Measurements from ENCODE around the gene DOLPP1.
"Not testable (repeated sequence)": the region's sequence is repeated elsewhere in the genome, so short reads cannot be mapped to it uniquely, and the experiment has no call there.

The DOLPP1 gene

DNA sequence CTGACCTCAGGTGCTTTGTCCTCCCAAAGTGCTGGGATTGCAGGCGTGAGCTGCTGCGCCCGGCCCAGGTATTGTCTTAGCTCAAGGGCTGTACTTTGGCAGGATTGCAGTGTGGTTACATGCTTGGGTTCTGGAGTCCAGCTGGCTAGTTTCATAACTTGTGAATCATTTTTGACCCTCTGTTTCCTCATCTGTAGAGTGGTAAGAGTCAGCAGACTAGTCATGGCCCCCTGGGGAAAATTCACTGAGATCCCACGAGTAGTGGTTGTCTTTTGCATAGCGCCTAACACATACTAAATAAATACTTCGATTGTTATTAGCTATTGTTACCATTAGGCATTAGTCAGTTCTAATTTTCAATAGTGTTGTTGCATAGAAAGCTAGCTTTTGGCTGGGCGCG lies 44.6 kb downstream of the DOLPP1 start:
- TF ChIP-seq, protein P1, sequence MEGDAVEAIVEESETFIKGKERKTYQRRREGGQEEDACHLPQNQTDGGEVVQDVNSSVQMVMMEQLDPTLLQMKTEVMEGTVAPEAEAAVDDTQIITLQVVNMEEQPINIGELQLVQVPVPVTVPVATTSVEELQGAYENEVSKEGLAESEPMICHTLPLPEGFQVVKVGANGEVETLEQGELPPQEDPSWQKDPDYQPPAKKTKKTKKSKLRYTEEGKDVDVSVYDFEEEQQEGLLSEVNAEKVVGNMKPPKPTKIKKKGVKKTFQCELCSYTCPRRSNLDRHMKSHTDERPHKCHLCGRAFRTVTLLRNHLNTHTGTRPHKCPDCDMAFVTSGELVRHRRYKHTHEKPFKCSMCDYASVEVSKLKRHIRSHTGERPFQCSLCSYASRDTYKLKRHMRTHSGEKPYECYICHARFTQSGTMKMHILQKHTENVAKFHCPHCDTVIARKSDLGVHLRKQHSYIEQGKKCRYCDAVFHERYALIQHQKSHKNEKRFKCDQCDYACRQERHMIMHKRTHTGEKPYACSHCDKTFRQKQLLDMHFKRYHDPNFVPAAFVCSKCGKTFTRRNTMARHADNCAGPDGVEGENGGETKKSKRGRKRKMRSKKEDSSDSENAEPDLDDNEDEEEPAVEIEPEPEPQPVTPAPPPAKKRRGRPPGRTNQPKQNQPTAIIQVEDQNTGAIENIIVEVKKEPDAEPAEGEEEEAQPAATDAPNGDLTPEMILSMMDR (IDR thresholded peaks at IDR 0.05): no peak
- Mint-ChIP-seq H3K27ac (no peak overlapping the region), H3K27me3 (ENCODE audit: low read depth, poor library complexity) (peaks cover 2% of the 10 kb centered on the region), H3K4me1 (peaks cover 14% of the 10 kb centered on the region), H3K9me3 (no peaks in the 10 kb centered on the region), H3K36me3 (ENCODE audit: low read depth) (peaks cover 59% of the 10 kb centered on the region), H3K4me3 (no peak overlapping the region)
- no peak for DNase-seq

DNA sequence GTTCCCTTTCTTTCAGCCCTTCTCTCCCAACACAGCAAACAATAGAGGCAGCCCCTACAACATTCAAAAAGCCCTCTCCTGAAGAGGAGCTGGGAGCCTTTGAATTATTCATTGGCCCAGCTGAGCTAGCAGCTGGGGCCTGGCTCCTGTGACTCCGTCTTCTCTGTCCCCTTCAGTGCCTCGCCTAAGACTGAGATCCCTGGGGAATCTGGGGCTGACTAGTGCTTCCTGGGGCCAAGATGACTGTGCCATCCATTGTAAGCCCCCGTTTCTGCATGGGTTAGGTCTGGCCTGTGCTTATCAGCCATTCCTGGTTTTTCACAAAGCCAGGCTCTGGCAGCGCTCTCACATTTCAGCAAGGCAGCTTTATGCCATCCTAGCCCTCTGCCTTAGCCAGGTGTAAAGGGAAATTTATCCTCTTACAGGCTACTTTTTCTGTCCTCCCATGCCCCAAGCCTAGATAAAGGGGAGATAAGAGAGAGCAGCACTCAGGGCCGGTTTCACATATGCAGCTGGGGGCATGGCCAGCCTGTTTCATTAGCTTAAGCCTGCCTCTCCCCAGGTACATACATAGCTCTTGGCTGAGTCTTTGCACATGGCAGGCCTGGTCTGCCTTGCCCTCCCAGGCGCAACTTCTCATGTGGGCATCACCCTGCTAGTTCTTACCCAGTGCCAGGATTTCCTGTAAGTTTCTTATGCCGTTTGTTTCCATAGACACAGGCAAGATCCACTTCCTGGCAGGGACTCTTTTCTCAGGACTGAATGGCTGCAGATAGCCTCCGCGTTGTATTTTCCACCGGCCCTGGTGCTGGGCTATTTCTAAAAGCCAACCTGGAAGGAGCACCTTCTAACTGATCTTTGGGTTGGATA lies 46.1 kb downstream of the DOLPP1 start:
- Mint-ChIP-seq H3K4me3 (no peak overlapping the region), H3K27ac (peak overlapping the region; percentile 85), H3K36me3 (ENCODE audit: low read depth) (peaks cover 66% of the 10 kb centered on the region), H3K9me3 (no peaks in the 10 kb centered on the region), H3K27me3 (ENCODE audit: low read depth, poor library complexity) (peaks cover 2% of the 10 kb centered on the region), H3K4me1 (peaks cover 20% of the 10 kb centered on the region)
- DNase-seq: no peak
- TF ChIP-seq, protein P1 (IDR thresholded peaks at IDR 0.05): no peak

DNA sequence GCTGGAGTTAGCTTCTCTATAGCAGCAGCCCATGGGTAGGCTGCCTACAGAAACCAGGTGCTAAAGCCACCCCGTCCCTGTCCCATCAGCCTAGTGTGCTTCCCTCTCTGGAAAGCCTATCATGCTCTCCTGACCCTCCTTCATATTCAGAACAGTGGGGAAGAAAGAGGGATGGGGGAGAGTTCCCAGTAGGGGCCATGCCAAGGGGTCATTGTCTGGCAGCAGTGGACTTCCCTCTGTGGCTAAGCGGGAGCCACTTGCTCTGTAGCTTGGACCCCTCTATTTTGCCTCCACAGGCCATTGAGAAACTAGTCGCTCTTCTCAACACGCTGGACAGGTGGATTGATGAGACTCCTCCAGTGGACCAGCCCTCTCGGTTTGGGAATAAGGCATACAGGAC lies 47.8 kb downstream of the DOLPP1 start:
- no peak for DNase-seq
- TF ChIP-seq, protein P1 (IDR thresholded peaks at IDR 0.05): no peak
- Mint-ChIP-seq H3K9me3 (no peaks in the 10 kb centered on the region), H3K4me1 (peaks cover 37% of the 10 kb centered on the region), H3K36me3 (ENCODE audit: low read depth) (peaks cover 61% of the 10 kb centered on the region), H3K4me3 (no peak overlapping the region), H3K27me3 (ENCODE audit: low read depth, poor library complexity) (no peaks in the 10 kb centered on the region), H3K27ac (no peak overlapping the region)

DNA sequence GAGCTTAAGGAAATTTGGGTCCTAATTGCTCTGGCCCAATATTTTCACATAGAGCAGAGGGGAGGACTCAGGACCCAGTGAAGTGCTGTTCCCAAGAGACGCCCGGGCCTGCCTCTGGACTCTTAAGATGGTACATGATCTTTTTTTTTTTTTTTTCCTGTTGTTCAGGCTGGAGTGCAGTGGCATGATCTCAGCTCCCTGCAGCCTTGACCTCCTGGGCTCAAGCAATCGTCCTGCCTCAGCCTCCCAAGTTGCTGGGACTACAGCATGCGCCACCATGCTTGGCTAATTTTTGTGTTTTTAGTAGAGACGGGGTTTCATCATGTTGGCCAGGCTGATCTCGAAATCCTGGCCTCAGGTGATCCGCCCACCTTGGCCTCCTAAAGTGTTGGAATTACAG lies 49.4 kb downstream of the DOLPP1 start:
- DNase-seq; H3K9me3 Mint-ChIP-seq; H3K4me3 Mint-ChIP-seq; H3K27ac Mint-ChIP-seq; H3K27me3 Mint-ChIP-seq (ENCODE audit: low read depth, poor library complexity): not testable (repeated sequence)
- Mint-ChIP-seq H3K36me3 (ENCODE audit: low read depth) (peaks cover 62% of the 10 kb centered on the region), H3K4me1 (peaks cover 40% of the 10 kb centered on the region)

DNA sequence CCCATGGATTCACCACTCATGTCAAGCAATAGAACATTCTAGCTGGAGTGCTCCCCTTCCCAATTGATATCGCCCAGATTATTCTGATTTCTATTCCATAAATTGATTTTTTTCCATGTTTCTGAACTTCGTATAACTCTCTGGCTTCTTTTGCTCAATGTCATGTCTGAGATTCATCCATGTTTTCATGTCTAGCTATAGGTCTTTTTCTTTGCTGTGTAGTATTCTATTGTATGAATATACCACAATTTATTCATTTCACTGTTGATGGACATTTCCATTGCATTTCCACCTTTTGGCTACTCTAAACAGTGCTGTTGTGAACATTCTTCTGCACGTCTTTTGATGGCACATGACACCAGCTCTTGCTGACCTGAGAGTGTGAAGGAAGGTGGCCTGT lies 49.9 kb downstream of the DOLPP1 start:
- H3K27ac Mint-ChIP-seq: no peak overlapping the region
- DNase-seq: no peak
- peaks cover 64% of the 10 kb centered on the region for H3K36me3 Mint-ChIP-seq (ENCODE audit: low read depth)
- no peaks in the 10 kb centered on the region for H3K9me3 Mint-ChIP-seq
- TF ChIP-seq, protein P1 (IDR thresholded peaks at IDR 0.05): no peak
- no peaks in the 10 kb centered on the region for H3K27me3 Mint-ChIP-seq (ENCODE audit: low read depth, poor library complexity)
- H3K4me1 Mint-ChIP-seq: peaks cover 40% of the 10 kb centered on the region
- H3K4me3 Mint-ChIP-seq: no peak overlapping the region

DNA sequence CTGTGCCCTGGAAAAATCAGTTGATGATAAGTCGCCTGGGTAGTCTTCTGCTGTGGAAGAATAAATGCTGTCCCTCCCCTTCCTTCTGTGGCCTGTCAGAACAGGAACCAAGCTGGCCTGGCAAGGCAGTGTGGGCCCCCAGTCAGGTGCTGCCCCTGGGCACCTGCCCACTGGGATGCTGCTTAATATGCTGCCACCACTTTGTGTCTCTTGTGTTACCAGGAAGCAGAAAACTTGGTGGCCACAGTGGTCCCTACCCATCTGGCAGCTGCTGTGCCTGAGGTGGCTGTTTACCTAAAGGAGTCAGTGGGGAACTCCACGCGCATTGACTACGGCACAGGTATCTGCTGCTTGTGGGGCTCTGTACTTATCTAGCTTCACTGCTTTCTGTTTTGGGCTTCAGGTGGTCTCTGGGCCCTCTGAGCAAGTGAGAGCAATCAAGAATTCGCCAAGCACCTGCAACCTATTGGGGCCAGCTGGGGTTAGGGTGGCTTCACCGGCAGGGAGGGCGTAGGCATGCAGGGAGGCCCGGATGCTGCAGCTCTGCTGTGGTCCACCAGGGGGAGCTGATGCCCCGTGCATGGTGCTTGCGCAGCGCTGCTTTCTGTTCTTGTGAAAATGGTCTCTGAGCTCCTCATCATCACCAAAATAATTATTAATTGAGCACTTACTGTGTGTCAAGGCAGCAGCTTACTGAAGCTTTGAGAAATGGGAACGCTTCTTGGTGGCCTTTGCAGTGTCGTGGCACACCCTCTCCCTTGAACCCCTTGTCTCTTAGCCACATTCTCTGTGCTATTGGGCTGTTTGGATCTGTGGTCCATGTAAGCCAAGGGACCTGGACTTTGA lies 50.6 kb downstream of the DOLPP1 start:
- H3K36me3 Mint-ChIP-seq (ENCODE audit: low read depth): peaks cover 60% of the 10 kb centered on the region
- H3K9me3 Mint-ChIP-seq: no peaks in the 10 kb centered on the region
- TF ChIP-seq, protein P1 (IDR thresholded peaks at IDR 0.05): peak; percentile 97
- DNase-seq: peak; percentile 89
- H3K27me3 Mint-ChIP-seq (ENCODE audit: low read depth, poor library complexity): no peaks in the 10 kb centered on the region
- H3K27ac Mint-ChIP-seq: no peak overlapping the region
- H3K4me3 Mint-ChIP-seq: no peak overlapping the region
- H3K4me1 Mint-ChIP-seq: peaks cover 39% of the 10 kb centered on the region
